Stimulated activated CD4-positive, alpha-beta T cell treated with anti-CD3 and anti-CD28 coated beads, Interleukin-2, amount 100 ng/mL, for 48 hours (primary cell): ENCODE measurements around the gene MBD5.

Source experiments
- DNase-seq, 2 donors: peaks; one replicate each; pipeline ENCODE4 v3.0.0-alpha.2; 2020

MBD5 gene

DNA sequence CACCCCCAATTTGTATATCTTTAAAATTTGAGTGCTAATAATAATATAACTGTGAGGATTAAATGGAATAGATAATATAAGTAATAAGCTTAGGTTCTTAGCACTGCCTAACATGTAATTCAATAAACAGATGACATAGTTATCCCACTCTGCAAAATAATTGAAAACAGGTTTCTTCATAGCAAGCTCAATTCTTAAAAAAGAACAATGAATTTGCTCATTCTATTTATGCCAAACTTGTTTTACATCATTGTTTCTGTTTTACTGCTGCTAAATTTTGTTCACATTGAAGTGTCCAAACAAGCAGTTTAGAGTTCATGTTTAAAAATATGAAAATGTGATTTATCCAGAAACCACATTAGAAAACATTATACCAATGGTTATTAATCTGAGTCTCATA is 217.0 kb downstream of the MBD5 start:
- no peak for DNase-seq

DNA sequence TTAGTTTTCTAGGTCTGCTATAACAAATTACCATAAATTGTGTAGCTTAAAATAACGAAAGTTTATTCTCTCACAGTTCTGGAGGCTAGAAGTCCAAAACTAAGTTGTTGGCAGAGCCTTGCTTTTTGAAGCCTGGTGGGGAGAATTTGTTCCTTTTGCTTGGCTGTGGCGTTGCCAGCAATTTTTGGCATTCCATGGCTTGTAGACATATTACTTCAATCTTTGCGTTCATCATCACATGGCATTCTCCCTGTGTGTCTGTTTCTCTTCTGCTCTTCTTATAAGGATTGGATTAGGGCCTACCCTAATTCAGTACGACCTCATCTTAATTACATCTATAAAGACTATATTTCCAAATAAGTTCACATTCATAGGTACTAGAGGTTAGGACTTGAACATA is 217.7 kb downstream of the MBD5 start:
- DNase-seq, result no peak

DNA sequence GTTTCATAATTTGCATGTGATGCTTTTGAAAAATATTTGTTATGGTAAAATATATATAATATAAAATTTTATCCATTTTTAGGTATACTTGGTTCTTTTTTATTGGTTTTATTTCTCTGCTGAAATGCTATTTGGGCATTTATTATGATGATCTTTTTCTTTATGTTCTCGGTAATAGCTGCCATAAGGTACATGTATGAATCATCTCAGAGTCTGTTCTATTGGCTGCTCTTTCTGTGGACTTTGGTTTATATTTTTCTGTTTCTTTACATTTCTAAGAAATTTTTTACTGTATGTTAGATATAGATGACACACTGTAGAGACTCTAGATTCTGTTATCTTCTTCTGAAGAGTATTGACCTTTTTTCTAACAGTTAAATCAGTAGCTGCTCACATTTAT is 219.9 kb downstream of the MBD5 start:
- DNase-seq, result no peak

DNA sequence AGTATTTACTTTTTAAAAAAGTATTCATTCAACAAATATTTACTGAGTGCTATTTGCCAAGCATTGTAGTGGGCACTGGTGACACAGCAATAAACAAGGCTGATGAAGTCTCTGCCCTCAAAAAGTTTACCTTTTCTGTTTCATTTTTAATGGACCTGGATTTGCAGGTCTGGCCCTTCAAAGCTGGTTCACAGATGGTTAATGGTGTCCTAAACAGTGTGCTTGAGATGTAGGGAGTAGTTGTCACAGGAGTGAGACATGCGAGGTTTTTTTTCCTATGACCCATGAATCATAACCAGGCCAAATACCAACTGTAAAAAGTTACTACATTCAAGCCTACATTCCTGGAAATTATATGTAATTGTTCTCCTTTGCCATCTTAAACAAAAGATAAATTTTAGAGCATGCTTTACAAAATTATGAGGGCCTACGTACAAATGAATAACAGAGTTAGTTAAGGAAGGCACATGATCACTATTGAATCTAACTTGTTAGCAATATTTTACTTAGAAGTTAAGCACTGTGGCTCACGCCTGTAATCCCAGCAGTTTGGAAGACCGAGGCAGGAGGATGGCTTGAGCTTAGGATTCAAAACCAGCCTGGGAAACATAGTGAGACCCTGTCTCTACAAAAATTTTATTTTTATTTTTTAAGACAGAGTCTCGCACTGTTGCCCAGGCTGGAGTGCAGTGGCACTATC is 223.9 kb downstream of the MBD5 start:
- DNase-seq, result no peak

DNA sequence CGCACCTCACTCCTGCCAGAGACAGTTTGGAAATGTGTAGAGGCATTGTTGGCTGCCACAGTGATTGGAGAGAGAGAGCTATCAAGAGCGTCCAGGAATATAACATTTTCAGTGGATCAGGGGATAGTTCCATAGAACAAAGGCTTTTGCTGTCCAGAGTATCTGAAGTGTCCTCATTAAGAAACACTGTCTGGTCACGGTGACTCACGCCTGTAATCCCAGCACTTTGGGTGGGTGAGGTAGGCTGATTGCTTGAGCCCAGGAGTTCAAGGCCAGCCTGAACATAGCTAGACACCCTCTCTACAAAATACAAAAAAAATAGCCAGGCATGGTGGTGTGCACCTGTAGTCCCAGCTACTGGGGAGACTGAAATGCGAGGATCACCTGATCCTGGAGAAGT is 231.1 kb downstream of the MBD5 start:
- no peak for DNase-seq

DNA sequence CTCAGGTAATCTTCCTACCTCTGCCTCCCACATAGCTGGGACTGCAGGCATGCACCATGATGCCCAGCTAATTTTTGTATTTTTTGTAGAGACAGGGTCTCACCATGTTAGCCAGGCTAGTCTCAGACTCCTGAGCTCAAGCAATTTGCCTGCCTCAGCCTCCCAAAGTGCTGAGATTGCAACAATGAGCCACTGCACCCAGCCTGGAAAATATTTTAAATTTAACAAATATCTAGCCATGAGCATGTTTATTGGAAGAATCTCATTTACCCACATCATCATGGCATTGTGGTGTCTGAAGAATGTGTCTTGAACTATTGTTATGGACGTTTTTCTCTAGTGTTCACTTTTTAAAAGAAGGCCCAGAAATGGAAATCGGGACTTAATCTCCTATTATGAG is 231.8 kb downstream of the MBD5 start:
- no peak for DNase-seq

DNA sequence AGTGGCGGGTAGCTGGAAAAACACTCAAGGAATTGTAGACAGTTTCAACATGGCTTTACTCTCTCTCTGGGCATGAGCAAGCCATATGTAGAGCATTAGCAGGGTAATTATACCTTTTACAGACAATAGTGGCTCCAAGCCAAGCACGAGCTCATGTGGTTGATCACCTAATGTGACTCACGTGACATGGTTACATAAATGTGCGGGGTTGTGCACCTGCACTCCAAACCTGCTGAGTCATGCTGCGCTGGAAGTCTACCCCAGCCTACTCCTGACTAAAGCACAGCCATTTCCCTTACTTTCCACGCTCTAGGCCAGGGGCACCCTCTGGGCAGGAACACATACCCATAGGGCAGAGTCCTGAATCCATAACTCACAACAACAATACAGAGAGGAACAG is 232.8 kb downstream of the MBD5 start:
- no peak for DNase-seq

DNA sequence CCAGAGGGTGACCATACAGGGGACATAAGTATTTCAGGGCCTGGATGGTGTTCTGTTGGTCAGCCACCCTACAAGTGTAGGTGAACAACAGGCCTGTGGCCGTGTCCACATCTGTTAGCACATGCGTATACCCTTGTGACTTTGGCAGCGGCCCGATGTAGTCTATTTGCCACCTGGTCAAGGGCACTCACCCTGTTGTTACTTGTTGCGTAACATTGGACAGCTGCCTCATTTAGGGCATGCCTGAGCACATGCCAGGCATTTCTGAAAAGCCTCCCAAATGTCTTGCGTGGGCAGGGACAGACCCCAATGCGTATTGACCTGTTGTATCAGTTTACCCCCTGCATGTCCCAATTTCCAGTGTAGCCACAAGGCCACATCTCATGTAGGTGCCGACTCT is 235.0 kb downstream of the MBD5 start:
- no peak for DNase-seq

DNA sequence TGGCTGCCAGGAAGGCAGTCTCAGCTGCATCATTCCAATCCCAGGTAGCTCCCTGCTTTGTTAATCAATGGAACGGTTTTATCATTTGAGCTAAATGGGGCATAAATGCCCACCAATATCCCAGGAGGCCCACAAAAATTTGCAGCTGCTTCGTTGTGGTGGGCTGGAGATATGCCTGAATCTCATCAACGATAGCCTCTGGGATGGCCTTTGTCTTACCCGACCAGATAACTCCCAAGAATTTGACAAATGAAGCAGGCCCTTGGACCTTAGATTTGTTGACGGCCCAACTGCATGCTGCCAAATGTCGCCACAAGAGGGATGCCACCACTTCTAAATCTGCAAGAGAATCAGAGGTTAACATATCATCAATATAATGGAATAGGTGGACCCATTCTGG is 236.4 kb downstream of the MBD5 start:
- no peak for DNase-seq

DNA sequence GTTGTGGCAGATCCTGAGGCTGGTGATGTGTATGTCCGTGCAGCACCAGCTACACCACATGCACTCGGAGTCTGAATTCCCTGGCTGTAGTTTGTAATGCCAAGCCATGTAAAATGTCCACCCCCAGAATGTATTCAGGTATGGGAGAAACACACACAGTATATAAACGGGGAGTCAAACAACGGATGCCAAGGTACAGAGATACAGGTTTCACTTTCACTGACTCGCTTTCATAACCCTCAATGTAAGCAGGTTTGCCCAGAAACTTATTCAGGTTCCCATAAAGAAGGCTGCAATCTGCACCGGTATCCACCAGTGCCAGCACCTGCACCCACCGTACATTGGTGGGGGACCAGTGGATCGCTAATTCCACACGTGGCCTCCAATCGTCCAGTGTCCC is 237.2 kb downstream of the MBD5 start:
- DNase-seq, result no peak

DNA sequence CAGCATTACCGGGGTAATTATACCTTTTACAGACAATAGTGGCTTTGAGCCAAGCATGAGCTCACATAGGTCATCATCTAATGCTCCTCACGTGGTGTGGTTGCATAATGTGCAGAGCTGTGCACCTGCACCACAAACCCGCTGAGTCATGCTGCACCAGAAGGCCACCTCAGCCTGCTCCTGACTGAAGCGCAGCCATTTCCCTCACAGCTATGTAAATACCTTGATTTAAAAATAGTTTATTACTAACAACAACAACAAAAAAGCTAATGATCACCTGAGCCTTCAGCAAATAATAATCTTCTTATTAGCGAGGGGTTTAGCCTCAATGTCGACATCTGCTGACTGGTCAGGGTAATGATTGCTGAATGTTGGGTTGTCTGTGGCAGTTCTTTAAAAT is 238.8 kb downstream of the MBD5 start:
- no peak for DNase-seq

DNA sequence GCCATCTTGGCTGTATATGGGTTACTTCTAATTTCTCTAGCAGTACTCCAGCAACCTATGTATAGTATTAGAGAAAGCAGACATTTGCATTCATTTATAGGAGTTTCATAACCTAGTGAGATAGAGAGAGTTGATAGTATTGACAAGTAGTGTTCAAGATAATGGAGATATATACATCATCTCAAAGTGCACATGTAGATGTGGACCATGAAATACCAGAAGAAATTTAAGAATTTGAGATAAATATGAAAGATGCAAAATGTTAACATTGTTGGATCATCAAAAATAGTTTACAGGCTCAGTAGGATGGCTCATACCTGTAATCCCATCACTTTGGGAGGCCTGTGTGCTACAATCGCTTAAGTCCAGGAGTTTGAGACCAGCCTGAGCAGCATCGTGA is 243.0 kb downstream of the MBD5 start:
- no peak for DNase-seq

DNA sequence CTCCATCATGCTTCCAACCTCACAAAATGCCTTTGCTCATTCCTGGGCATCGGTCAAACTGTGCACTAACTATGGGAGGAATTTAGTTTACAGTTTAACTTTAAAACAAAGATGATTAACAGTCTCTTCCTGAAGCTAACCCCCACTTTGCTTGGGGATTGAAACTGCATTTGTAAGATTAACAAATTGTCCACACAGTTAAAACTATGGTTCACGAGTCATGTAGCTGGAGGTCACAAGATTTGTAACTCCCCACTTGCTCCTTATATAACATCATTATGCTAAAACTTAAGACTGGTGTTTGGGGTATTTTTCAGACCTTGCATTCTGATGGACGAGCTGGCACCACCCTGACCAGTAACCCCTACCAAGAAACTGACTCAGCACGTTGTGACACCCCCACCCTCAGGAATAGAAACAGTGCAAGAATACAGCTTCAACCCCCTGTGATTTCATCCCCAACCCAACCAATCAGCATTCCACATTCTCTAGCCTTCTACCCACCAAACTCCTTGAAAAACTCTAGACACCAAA is 252.3 kb downstream of the MBD5 start:
- DNase-seq, result no peak

DNA sequence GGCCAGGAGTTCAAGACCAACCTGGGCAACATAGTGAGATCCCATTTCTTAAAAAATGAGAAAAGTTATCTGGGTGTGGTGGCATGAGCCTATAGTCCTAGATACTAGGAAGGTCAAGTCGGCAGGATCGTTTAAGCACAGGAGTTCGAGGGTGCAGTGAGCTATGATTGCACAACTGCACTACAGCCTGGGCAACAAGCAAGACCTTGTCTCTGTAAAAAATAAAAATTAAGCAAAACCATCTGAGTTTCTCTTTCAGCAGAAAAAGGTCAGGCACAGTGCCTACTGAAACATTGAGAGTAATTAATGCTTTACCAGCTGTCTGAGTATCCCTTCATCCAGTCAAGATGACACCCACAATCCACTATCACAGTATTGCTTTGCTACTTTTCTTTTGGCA is 258.3 kb downstream of the MBD5 start:
- no peak for DNase-seq

DNA sequence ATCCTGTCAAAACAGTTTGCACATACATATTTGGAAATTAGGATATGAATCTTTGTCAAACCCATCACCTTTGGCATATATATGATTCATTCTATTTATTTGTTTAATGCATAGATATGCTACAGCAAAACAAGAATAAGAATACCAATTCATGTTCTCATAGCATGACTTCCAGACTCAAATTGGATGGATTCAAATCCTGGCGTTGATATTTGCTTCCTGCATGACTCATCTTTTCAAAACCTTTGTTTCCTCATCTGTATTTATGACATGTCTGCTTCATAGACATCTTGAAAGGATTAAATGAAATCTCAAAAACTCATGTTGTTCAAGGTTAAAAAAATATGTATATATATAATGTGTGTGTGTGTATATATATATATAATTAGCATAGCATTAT is 261.3 kb downstream of the MBD5 start:
- DNase-seq, result no peak

DNA sequence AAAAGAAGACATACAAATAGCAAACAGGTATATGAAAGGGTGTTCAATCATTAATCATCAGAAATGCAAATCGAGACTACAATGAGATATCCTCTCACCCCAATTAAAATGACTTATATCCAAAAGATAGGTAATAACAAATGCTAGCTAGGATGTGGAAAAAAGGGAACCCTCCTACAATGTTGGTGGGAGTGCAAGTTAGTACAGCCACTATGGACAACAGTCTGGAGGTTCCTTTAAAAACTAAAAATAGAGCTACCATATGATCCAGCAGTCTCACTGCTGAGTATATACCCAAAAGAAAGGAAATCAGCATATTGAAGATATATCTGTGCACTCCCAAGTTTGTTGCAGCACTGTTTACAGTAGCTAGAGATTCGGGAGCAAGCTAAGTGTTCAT is 271.5 kb downstream of the MBD5 start:
- DNase-seq, result no peak

DNA sequence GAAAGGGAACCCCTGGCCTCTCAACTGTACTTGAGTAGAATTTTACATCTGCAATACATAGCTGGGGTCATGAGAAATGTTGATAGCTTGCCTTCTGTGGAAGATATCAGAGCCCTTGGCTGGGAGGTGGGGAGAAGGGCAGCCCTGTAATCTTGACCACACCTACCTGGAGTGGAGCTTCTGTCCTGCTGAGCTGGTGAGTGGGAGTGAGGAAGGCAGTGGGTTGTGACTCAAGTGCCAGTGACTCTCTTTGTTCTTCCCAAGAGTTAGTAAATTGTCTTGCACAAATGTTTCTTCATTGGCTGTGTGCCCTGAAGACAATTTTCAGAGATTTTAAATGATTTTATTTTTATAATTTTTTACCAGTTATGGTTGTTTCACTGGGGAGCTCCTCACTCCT is 277.3 kb downstream of the MBD5 start:
- DNase-seq, result no peak

DNA sequence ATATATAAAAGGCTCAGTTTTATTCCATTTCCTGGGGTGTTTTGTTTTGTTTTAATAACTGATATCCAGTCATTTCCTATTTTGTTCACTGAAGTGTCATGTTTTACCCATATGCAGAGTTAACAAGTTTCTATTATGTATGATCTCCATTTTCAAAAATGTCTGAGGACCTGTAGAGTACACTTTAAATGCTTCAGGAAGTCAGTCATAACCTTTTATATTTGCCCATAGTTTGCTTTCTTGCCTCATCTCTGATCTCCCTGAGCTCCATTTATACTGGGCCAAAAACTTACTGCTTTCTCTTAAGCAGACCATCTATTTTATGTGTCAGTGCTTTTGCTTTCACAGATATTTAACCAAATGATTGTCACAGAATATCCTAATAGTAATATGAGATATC is 278.7 kb downstream of the MBD5 start:
- no peak for DNase-seq

DNA sequence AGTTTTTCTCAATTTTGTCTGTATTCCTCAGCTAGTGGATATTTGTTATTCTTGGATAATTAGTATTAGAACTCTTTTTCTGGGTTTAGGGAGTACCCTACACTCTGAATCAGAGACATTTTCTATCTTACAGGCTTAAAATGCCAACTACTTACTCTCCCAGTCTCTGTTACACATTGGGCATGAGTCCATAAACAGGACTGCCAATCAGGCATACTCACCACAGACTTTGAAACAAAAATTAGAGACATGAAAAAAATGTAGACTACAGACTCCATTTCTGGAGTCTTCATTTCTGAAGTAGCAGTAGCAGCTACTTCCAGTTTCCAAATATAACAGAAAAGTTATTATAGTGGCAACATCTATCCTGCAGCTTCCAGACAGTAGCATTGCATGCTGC is 279.7 kb downstream of the MBD5 start:
- no peak for DNase-seq

DNA sequence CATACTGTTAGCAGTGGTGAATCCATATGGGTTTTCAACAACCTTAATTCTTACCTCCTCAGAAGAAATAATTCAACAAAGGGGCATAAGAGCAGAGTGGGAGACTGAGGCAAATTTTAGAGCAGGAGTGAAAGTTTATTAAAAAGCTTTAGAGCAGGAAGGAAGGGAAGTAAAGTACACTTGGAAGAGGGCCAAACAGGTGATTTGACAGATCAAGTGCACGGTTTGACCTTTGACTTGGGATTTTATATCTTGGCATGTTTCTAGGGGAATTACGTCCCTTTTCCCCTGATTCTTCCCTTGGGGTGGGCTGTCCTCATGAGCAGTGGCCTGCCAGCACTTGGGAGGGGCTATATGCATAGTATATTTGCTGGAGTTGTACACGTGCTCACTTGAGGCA is 280.5 kb downstream of the MBD5 start:
- no peak for DNase-seq

DNA sequence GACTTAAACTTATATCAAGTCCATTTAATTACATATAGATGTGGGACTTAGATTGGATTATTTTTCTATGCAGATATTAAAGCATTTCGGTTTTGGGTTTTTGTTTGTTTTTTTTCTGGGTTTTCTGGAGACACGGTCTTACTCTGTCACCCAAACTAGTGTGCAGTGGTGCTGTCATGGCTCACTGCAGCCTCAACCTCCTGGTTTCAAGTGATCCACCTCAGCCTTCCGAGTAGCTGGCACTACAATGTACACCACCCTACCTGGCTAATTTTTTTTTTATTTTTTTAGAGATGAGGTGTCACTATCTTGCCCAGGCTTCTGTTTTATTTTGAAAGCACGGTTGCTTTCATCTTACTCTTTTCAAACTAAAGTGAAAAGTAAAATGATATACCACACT is 281.6 kb downstream of the MBD5 start:
- no peak for DNase-seq

DNA sequence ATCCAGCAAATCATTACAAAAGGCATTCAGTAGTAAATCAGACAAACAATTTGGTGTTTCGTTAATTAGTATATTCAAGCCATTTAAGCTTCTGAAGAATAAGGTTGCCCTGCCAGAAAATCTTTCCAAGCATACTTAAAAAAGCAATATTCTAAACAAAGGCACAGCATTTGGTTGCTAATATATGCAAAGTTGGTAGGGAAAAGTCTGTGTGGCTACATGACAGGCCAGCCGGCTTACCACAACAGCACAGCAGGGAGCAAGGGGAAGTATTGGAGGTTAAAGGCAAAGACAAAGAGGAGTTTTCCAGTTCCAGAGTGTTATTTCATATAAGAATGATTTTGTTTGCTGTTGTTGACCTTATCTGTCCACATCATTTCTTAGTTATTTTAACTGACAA is 282.3 kb downstream of the MBD5 start:
- no peak for DNase-seq

DNA sequence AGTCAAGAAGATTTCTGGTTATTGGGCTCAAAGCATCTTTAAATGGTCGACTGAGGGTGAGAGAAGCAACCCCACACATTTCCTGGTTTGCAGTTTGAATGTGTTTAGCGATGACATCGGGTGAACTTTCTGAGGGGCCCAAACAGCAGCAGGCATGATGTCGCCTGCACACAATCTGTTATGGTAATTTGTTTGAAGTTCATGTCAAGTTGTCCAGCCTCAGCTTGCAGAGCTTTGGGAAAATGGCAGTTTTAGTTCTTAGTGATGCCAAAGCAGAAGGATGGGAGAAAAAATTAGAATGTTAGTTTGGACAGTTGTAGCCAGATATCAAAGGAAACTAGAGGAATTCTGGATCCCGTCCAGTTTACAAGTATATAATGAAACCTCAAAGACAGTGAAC is 284.6 kb downstream of the MBD5 start:
- DNase-seq, result no peak

DNA sequence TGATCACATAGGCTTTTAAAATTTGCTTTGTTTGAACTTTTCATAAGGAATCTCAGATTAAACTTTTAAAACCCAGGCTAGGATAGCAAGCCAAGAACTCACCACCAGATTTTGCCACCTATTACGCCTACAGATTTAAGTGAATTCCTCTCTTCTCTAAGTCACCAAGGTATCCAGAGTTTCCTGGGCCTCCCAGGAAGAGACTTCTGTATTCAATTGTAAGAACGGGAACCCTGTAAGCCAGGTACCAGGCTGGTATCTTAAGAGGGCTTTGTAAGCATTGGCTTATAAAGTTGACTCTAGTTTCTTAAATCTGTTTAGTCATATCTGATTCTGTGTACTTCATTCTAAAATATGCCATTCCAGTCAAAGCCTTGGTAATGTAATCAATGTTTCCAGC is 285.1 kb downstream of the MBD5 start:
- DNase-seq, result no peak

DNA sequence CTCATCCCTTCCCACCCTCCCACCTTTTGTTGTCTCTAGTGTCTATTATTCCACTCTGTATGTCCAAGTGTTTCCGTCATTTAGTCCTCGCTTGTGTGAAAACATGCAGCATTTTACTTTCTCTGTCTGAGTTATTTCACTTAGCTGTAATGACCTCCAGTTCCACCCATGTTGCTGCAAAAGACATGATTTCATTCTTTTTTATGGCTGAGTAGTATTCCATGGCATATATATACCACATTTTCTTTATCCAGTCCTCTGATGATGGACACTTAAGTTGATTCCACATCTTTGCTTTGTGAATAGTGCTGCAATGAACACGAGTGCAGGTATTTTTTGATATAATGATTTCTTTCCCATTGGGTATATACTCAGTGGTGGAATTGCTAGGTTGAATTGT is 296.7 kb downstream of the MBD5 start:
- DNase-seq, result no peak

DNA sequence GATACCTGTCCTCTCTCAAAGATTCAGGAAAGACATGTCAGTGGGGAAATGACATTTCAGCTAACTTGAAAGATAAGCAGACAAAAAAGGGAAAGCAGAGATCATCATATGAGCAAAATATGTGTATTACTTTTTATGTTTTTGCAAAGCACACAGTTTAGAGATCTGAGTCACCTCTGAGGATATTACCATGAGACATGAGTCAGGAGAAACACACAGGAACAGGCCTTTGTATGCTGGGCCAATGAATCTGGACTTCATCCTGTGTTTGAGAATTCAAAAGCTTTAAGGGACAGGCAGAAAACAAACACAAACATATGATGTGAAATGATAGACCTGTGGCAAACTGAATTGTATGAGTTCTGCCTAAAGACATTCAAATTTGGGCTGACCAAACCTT is 317.6 kb downstream of the MBD5 start:
- no peak for DNase-seq
